Body of pancreas (tissue), 4 donors: Measurements from ENCODE around the gene SOHLH1.

Source experiments
- CTCF ChIP-seq, 7 experiments: fragments of 450-650 bp in 4 of 7; fragments of 200-600 bp in 3 of 7; sonication (generic) in 3 of 7; IDR thresholded peaks; one replicate each; pipeline ENCODE4 v1.5.1; 2016 to 2019; ENCODE audit warnings: antibody characterized with exemption in 7 of 7
- POLR2A ChIP-seq, 3 donors: fragments of 450-650 bp; IDR thresholded peaks; one replicate each; pipeline ENCODE4 v1.6.1; 2016; ENCODE audit warnings: antibody characterized with exemption in 3 of 3, mild to moderate bottlenecking in 2 of 3

- TF ChIP-seq CTCF (IDR thresholded peaks at IDR 0.05): no peak
- no peak for TF ChIP-seq POLR2A (IDR thresholded peaks at IDR 0.05)
Measured at GRCh38 chr9:135689011-135689410, 10.3 kb downstream of the SOHLH1 start.
